Measurements from ENCODE around the gene PSME3. TPM values are rescaled to one million over a fixed set of nuclear protein-coding genes. Genes with fewer than 3 reads are reported as not detected.
A peak's percentile ranks its signal among the peaks of the same experiment; 100 is the strongest.

PSME3 gene
- total and polyA plus RNA-seq, 2 of the 13 experiments (the other 11 are each of a cell fraction or from before 2014, with no cell fraction given): 66.3 to 135 TPM

GRCh38 chr17:42855048-42855596 lies 21.9 kb downstream of the PSME3 start (continued):
- TF ChIP-seq NR2F1 (CRISPR knock-in tag; IDR thresholded peaks at IDR 0.05): peak; percentile 27 to 71; a peak in 2 of 4 replicates
- TF ChIP-seq ETV5 (CRISPR knock-in tag; IDR thresholded peaks at IDR 0.05; ENCODE audit: borderline replicate concordance): peak; percentile 94
- TF ChIP-seq ZNF143 (CRISPR knock-in tag; IDR thresholded peaks at IDR 0.05): no peak
- TF ChIP-seq, protein P1, sequence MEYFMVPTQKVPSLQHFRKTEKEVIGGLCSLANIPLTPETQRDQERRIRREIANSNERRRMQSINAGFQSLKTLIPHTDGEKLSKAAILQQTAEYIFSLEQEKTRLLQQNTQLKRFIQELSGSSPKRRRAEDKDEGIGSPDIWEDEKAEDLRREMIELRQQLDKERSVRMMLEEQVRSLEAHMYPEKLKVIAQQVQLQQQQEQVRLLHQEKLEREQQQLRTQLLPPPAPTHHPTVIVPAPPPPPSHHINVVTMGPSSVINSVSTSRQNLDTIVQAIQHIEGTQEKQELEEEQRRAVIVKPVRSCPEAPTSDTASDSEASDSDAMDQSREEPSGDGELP (IDR thresholded peaks at IDR 0.05; ENCODE audit: borderline replicate concordance, low read depth): peak; percentile 98
- no peak for TF ChIP-seq REXO4 (CRISPR knock-in tag; IDR thresholded peaks at IDR 0.05; ENCODE audit: borderline replicate concordance)
- peak; percentile 59 for TF ChIP-seq PHF20 (CRISPR knock-in tag; IDR thresholded peaks at IDR 0.05)
- TF ChIP-seq KMT2B (CRISPR knock-in tag; IDR thresholded peaks at IDR 0.05): 0 out of 2 replicates have a peak, but pooled peaks have one; percentile 47
- TF ChIP-seq, protein P2, sequence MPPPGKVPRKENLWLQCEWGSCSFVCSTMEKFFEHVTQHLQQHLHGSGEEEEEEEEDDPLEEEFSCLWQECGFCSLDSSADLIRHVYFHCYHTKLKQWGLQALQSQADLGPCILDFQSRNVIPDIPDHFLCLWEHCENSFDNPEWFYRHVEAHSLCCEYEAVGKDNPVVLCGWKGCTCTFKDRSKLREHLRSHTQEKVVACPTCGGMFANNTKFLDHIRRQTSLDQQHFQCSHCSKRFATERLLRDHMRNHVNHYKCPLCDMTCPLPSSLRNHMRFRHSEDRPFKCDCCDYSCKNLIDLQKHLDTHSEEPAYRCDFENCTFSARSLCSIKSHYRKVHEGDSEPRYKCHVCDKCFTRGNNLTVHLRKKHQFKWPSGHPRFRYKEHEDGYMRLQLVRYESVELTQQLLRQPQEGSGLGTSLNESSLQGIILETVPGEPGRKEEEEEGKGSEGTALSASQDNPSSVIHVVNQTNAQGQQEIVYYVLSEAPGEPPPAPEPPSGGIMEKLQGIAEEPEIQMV (CRISPR knock-in tag; IDR thresholded peaks at IDR 0.05; ENCODE audit: low read depth): peak; percentile 63; the same call in 1 of the 2 replicates
- no peak for TF ChIP-seq MNT (IDR thresholded peaks at IDR 0.05)
- peak; percentile 18 for TF ChIP-seq PHF5A (CRISPR knock-in tag; IDR thresholded peaks at IDR 0.05; ENCODE audit: low read depth, unreplicated experiment)
- no peak; the same call in 1 of the 2 replicates for TF ChIP-seq ZNF879 (CRISPR knock-in tag; IDR thresholded peaks at IDR 0.05)
- TF ChIP-seq POGZ (CRISPR knock-in tag; IDR thresholded peaks at IDR 0.05): 0 out of 2 replicates have a peak, but pooled peaks have one; percentile 62
- 0 out of 2 replicates have a peak, but pooled peaks have one; percentile 42 for TF ChIP-seq NRL (CRISPR knock-in tag; IDR thresholded peaks at IDR 0.05; ENCODE audit: borderline replicate concordance)
- peak; percentile 67 for TF ChIP-seq ZFX (CRISPR knock-in tag; IDR thresholded peaks at IDR 0.05; ENCODE audit: low read depth)
- TF ChIP-seq ZNF367 (CRISPR knock-in tag; IDR thresholded peaks at IDR 0.05; ENCODE audit: borderline replicate concordance): 0 out of 2 replicates have a peak, but pooled peaks have one; percentile 28
- TF ChIP-seq ZNF776 (CRISPR knock-in tag; IDR thresholded peaks at IDR 0.05): no peak
- TF ChIP-seq RNF219 (CRISPR knock-in tag; IDR thresholded peaks at IDR 0.05): no peak
- TF ChIP-seq EZH2 (conservative IDR thresholded peaks at IDR 0.05; ENCODE audit: low read depth, low read length): no peak
- peak; percentile 42; the same call in 1 of the 2 replicates for TF ChIP-seq FOXA3 (CRISPR knock-in tag; IDR thresholded peaks at IDR 0.05)
- no peak for TF ChIP-seq LCORL (IDR thresholded peaks at IDR 0.05)
- peak; percentile 63; the same call in 1 of the 2 replicates for TF ChIP-seq LCORL (CRISPR knock-in tag; IDR thresholded peaks at IDR 0.05)

Data from HepG2 (cell line).